Endothelial cell of umbilical vein (primary cell): ENCODE results near the gene NXNL2. TPM values are rescaled to one million over a fixed set of nuclear protein-coding genes. Genes with fewer than 3 reads are reported as not detected.
A peak's percentile ranks its signal among the peaks of the same experiment; 100 is the strongest.

Experiments
- BruUV-seq: library from RNA; stranded (reverse); fragments of 400-500 nt; replicated peaks from 2 replicates; lab custom pipeline; 2021; lab: Mats Ljungman, UMichigan
- CTCF ChIA-PET: fragments of 300-600, 350-600 bp; sonication (Branson Sonifier 250); formaldehyde crosslinking; loops from one replicate; lab custom pipeline; 2021; ENCODE audit warnings: antibody characterized with exemption, inconsistent platforms; lab: Charles Lee
- POLR2A ChIA-PET: fragments of 300-600, 350-600 bp; sonication (Branson Sonifier 250); formaldehyde crosslinking; loops from one replicate; lab custom pipeline; 2021; ENCODE audit warnings: antibody characterized with exemption, inconsistent platforms; lab: Charles Lee
- DNase-seq: peaks from one replicate; pipeline ENCODE4 v3.0.0-alpha.2; 2011; ENCODE audit warnings: low read depth, low spot score
- FAIRE-seq: peaks from 2 replicates; lab custom pipeline; 2011; peaks lifted over from hg19 to GRCh38; lab: Jason Lieb, UNC
- H2AFZ ChIP-seq: 2 replicates; pipeline ENCODE4 v1.6.0; 2012; ENCODE audit warnings: low read depth, low read length, control low read depth, inconsistent platforms
- H3K27ac ChIP-seq: 2 replicates; pipeline ENCODE4 v1.5.1; 2011; ENCODE audit warnings: low read depth, mild to moderate bottlenecking, control low read depth, low read length, moderate library complexity; ENCODE audit not compliant: insufficient read depth
- H3K27me3 ChIP-seq, 2 experiments: 2 replicates each; pipeline versions ENCODE4 v1.6.0 to v1.6.1; 2011; ENCODE audit warnings: low read length in 2 of 2, mixed read lengths in 1 of 2; ENCODE audit not compliant: control insufficient read depth in 2 of 2, insufficient read depth in 2 of 2
- H3K36me3 ChIP-seq, 2 experiments: 2 replicates in 1 of 2; 3 replicates in 1 of 2; pipeline ENCODE4 v1.5.1; 2011; ENCODE audit warnings: low read length in 2 of 2, mild to moderate bottlenecking in 1 of 2, moderate library complexity in 1 of 2; ENCODE audit not compliant: control insufficient read depth in 2 of 2, insufficient read depth in 2 of 2; ENCODE audit errors: extremely low read depth in 1 of 2
- H3K4me1 ChIP-seq: 3 replicates; pipeline ENCODE4 v1.5.1; 2011; ENCODE audit warnings: mild to moderate bottlenecking, low read length; ENCODE audit not compliant: control insufficient read depth, insufficient read depth; ENCODE audit errors: extremely low read depth
- H3K4me2 ChIP-seq: 2 replicates; pipeline ENCODE4 v1.6.1; 2011; ENCODE audit warnings: low read length, control low read depth, mixed read lengths; ENCODE audit not compliant: insufficient read depth
- H3K4me3 ChIP-seq, 3 experiments: fragments of 200-600 bp in 1 of 3; sonication (generic), shearing (Covaris generic) in 1 of 3; replicated peaks in 1 of 3; 2 replicates each; pipeline ENCODE4 v1.5.1; 2011 to 2016; ENCODE audit warnings: control low read depth in 3 of 3, low read length in 3 of 3, mild to moderate bottlenecking in 2 of 3, inconsistent platforms in 1 of 3, low read depth in 1 of 3, moderate library complexity in 1 of 3; ENCODE audit not compliant: insufficient read depth in 1 of 3
- H3K79me2 ChIP-seq: 2 replicates; pipeline ENCODE4 v1.6.0; 2012; ENCODE audit warnings: low read length, inconsistent platforms; ENCODE audit not compliant: control insufficient read depth, insufficient read depth
- H3K9ac ChIP-seq: replicated peaks from 2 replicates; pipeline ENCODE3; 2011; ENCODE audit warnings: low read length, control low read depth; ENCODE audit not compliant: insufficient read depth; ENCODE audit errors: extremely low read depth
- H3K9me1 ChIP-seq: replicated peaks from 3 replicates; pipeline ENCODE4 v1.6.0; 2011; ENCODE audit warnings: mild to moderate bottlenecking, low read length; ENCODE audit not compliant: control insufficient read depth, insufficient read depth; ENCODE audit errors: extremely low read depth
- H3K9me3 ChIP-seq: replicated peaks from 2 replicates; pipeline ENCODE4 v1.5.1; 2012; ENCODE audit warnings: low read length, inconsistent platforms; ENCODE audit not compliant: control insufficient read depth, insufficient read depth
- H4K20me1 ChIP-seq: replicated peaks from 2 replicates; pipeline ENCODE3; 2011; ENCODE audit warnings: mild to moderate bottlenecking, low read length; ENCODE audit not compliant: control insufficient read depth, insufficient read depth; ENCODE audit errors: extremely low read depth
- EZH2 ChIP-seq: IDR thresholded peaks from 2 replicates; pipeline ENCODE4 v1.6.1; 2012; ENCODE audit warnings: borderline replicate concordance, low read depth, mild to moderate bottlenecking, moderate library complexity, low read length, inconsistent platforms; ENCODE audit not compliant: severe bottlenecking
- FOS ChIP-seq: IDR thresholded peaks from 2 replicates; pipeline ENCODE4 v1.6.1; 2011; ENCODE audit warnings: mild to moderate bottlenecking, low read length, moderate library complexity, borderline replicate concordance; ENCODE audit not compliant: insufficient read depth
- GATA2 ChIP-seq: IDR thresholded peaks from 2 replicates; pipeline ENCODE4 v1.7.0; 2011; ENCODE audit warnings: low read depth, mild to moderate bottlenecking, moderate library complexity, mixed read lengths, low read length; ENCODE audit not compliant: insufficient read length, insufficient read depth
- JUN ChIP-seq: IDR thresholded peaks from 2 replicates; pipeline ENCODE4 v1.6.1; 2011; ENCODE audit warnings: borderline replicate concordance, low read depth; ENCODE audit not compliant: insufficient read length, insufficient read depth
- MYC ChIP-seq: IDR thresholded peaks from one replicate; pipeline ENCODE4 v1.6.1; 2011; ENCODE audit warnings: mild to moderate bottlenecking, low read depth, low read length
- POLR2A ChIP-seq: IDR thresholded peaks from 2 replicates; pipeline ENCODE4 v1.6.1; 2012; ENCODE audit warnings: low read depth, mild to moderate bottlenecking, control low read depth, low read length
- POLR2AphosphoS5 ChIP-seq: IDR thresholded peaks from 2 replicates; pipeline ENCODE4 v1.6.1; 2012; ENCODE audit warnings: low read depth, mild to moderate bottlenecking, control low read depth, low read length, moderate library complexity; ENCODE audit not compliant: insufficient read depth
- dilution Hi-C: fragments of 300-500 bp; cut with MboI; formaldehyde crosslinking; loops from one replicate; pipeline ENCODE4 v1.15.0; 2019; ENCODE audit warnings: low sequenced_read_pairs; ENCODE audit not compliant: extremely low pct_ligation_motif_present
- intact Hi-C: fragments of 100-400 bp; cut with micrococcal nuclease; formaldehyde crosslinking; loops from one replicate; pipeline ENCODE4 v1.10.0; 2022
- polyA plus RNA-seq, 4 experiments: library from polyadenylated mRNA; depleted of rRNA in 3 of 4; stranded (reverse) in 3 of 4; unstranded in 1 of 4; fragments of >200 nt; gene quantifications; 2 replicates each; pipeline versions ENCODE4 v1.2.1 to v1.2.3, GENCODE V29; 2011 to 2012; ENCODE audit warnings: missing spikeins in 1 of 4
- total RNA-seq: library from RNA; stranded (reverse); gene quantifications from 2 replicates; pipeline ENCODE4 v1.2.3, GENCODE V29; 2021
- TF ChIP-seq, protein P1 (sequence below), 2 donors: IDR thresholded peaks; 1 replicate in 1 of 2; 2 replicates in 1 of 2; pipeline ENCODE4 v1.5.1; 2011; ENCODE audit warnings: low read length in 2 of 2, mild to moderate bottlenecking in 2 of 2, moderate library complexity in 2 of 2, control low read depth in 1 of 2, inconsistent platforms in 1 of 2, low read depth in 1 of 2; ENCODE audit not compliant: insufficient read depth in 1 of 2; ENCODE audit errors: extremely low read depth in 1 of 2
- TF ChIP-seq, protein P2 (sequence below): IDR thresholded peaks from 2 replicates; pipeline ENCODE4 v1.6.1; 2011; ENCODE audit not compliant: insufficient read depth, insufficient read length

NXNL2 gene
- total and polyA plus RNA-seq, 2 donors (not counting 3 experiments of a cell fraction or from before 2014, with no cell fraction given) = 0.14 TPM; not detected in 1

GRCh38 chr9:88583901-88584596 is 49.1 kb downstream of the NXNL2 start:
- Histone ChIP-seq H3K36me3 (no peaks in the 10 kb centered on the region), H3K9me3 (no peaks in the 10 kb centered on the region), H3K27ac (peak overlapping the region; percentile 32), H3K4me2 (peak overlapping the region; percentile 53), H3K9me1 (no peaks in the 10 kb centered on the region), H3K79me2 (no peaks in the 10 kb centered on the region), H3K9ac (no peak overlapping the region), H4K20me1 (no peaks in the 10 kb centered on the region), H3K27me3 (no peaks in the 10 kb centered on the region), H3K4me3 (no peak overlapping the region), H3K4me1 (peaks cover 13% of the 10 kb centered on the region), H2AFZ (peak overlapping the region; percentile 71)
- POLR2A ChIA-PET = no interaction called here
- intact Hi-C loops = no loop called here
- TF ChIP-seq GATA2 (peak; percentile 92), POLR2A (no peak), JUN (no peak), MYC (no peak), EZH2 (no peak), POLR2AphosphoS5 (peak; percentile 43), FOS (peak; percentile 62)
- TF ChIP-seq, protein P1, sequence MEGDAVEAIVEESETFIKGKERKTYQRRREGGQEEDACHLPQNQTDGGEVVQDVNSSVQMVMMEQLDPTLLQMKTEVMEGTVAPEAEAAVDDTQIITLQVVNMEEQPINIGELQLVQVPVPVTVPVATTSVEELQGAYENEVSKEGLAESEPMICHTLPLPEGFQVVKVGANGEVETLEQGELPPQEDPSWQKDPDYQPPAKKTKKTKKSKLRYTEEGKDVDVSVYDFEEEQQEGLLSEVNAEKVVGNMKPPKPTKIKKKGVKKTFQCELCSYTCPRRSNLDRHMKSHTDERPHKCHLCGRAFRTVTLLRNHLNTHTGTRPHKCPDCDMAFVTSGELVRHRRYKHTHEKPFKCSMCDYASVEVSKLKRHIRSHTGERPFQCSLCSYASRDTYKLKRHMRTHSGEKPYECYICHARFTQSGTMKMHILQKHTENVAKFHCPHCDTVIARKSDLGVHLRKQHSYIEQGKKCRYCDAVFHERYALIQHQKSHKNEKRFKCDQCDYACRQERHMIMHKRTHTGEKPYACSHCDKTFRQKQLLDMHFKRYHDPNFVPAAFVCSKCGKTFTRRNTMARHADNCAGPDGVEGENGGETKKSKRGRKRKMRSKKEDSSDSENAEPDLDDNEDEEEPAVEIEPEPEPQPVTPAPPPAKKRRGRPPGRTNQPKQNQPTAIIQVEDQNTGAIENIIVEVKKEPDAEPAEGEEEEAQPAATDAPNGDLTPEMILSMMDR (IDR thresholded peaks at IDR 0.05; ENCODE audit: extremely low read depth in 1 of 2, insufficient read depth in 1 of 2, low read depth in 1 of 2, low read length in 2 of 2) = no peak
- TF ChIP-seq, protein P2, sequence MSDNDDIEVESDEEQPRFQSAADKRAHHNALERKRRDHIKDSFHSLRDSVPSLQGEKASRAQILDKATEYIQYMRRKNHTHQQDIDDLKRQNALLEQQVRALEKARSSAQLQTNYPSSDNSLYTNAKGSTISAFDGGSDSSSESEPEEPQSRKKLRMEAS = no peak
- CTCF ChIA-PET = interaction anchor here (0.7 to 2.3 kb wide), 4 partner anchors 9 to 417 kb away, joined by 3 to 15 read pairs (median 3); no protein-coding TSS in a partner anchor
- DNase-seq = peak; percentile 56
- peak; percentile 78 for FAIRE-seq
- BruUV-seq = no TSS peak
- dilution Hi-C loops = no loop called here
